Loucy (cell line): Measurements from ENCODE around the gene KRT37.

Experiments used
- H2AFZ ChIP-seq: fragments of 200-600 bp; sonication (generic); 2 replicates; pipeline ENCODE4 v1.6.0; 2016; ENCODE audit warnings: antibody characterized with exemption, mild to moderate bottlenecking, low read length, moderate library complexity
- H3F3A ChIP-seq: fragments of 200-600 bp; 2 replicates; pipeline ENCODE4 v1.6.0; 2016; ENCODE audit warnings: antibody characterized with exemption, low read depth, mild to moderate bottlenecking
- H3K27me3 ChIP-seq: fragments of 200-600 bp; sonication (generic); 2 replicates; pipeline ENCODE4 v1.6.1; 2014; ENCODE audit warnings: low read length, mild to moderate bottlenecking; ENCODE audit not compliant: insufficient read depth, poor library complexity, severe bottlenecking
- H3K36me3 ChIP-seq: fragments of 200-600 bp; sonication (generic); 2 replicates; pipeline ENCODE4 v1.6.1; 2016; ENCODE audit warnings: low read length; ENCODE audit not compliant: insufficient read depth
- H3K4me1 ChIP-seq: fragments of 200-600 bp; sonication (generic); 2 replicates; pipeline ENCODE4 v1.5.1; 2014; ENCODE audit warnings: low read length, mild to moderate bottlenecking; ENCODE audit not compliant: insufficient read depth, poor library complexity, severe bottlenecking
- H3K4me2 ChIP-seq: fragments of 200-600 bp; sonication (generic); 2 replicates; pipeline ENCODE4 v1.6.0; 2014; ENCODE audit warnings: antibody characterized with exemption, low read length, low read depth, mild to moderate bottlenecking; ENCODE audit not compliant: poor library complexity, severe bottlenecking
- H3K4me3 ChIP-seq: fragments of 200-600 bp; sonication (generic); 2 replicates; pipeline ENCODE4 v1.5.1; 2014; ENCODE audit warnings: low read length, mild to moderate bottlenecking, mixed read lengths; ENCODE audit not compliant: poor library complexity, severe bottlenecking
- H3K79me2 ChIP-seq: fragments of 200-600 bp; sonication (generic); 2 replicates; pipeline ENCODE4 v1.6.1; 2014; ENCODE audit warnings: low read length; ENCODE audit not compliant: insufficient read depth
- H3K9ac ChIP-seq: fragments of 200-600 bp; sonication (generic); 2 replicates; pipeline ENCODE4 v1.6.0; 2014; ENCODE audit warnings: mild to moderate bottlenecking, low read depth, low read length, moderate library complexity; ENCODE audit not compliant: poor library complexity, severe bottlenecking
- H3K9me2 ChIP-seq: fragments of 200-600 bp; sonication (generic); replicated peaks from 2 replicates; pipeline ENCODE4 v1.6.1; 2016; ENCODE audit warnings: low read depth, low read length, mixed read lengths
- H3K9me3 ChIP-seq: fragments of 200-600 bp; sonication (generic); 2 replicates; pipeline ENCODE4 v1.6.1; 2014; ENCODE audit warnings: mild to moderate bottlenecking, antibody characterized with exemption, low read length, low read depth; ENCODE audit not compliant: insufficient read depth
- H4K20me1 ChIP-seq: fragments of 200-600 bp; sonication (generic); 2 replicates; pipeline ENCODE4 v1.6.0; 2014; ENCODE audit warnings: antibody characterized with exemption, low read length, mild to moderate bottlenecking; ENCODE audit not compliant: insufficient read depth, poor library complexity, severe bottlenecking
- CTCF ChIP-seq: fragments of 200-600 bp; sonication (generic); conservative IDR thresholded peaks from 2 replicates; pipeline ENCODE4 v1.5.1; 2014; ENCODE audit warnings: mild to moderate bottlenecking, antibody characterized with exemption, low read length
- EZH2phosphoT487 ChIP-seq: fragments of 200-600 bp; IDR thresholded peaks from 2 replicates; pipeline ENCODE4 v1.6.1; 2018; ENCODE audit warnings: antibody characterized with exemption, mild to moderate bottlenecking, moderate library complexity, borderline replicate concordance

The KRT37 gene

GRCh38 chr17:41456204-41456603 lies 31.8 kb upstream of the KRT37 start:
- H3K79me2 ChIP-seq, result no peaks in the 10 kb centered on the region
- H3F3A ChIP-seq, result no peaks in the 10 kb centered on the region
- H3K4me1 ChIP-seq, result no peaks in the 10 kb centered on the region
- no peak for TF ChIP-seq CTCF
- no peak for TF ChIP-seq EZH2phosphoT487
- H3K4me2 ChIP-seq, result no peak overlapping the region
- no peak overlapping the region for H2AFZ ChIP-seq
- no peaks in the 10 kb centered on the region for H3K9me3 ChIP-seq
- no peak overlapping the region for H3K4me3 ChIP-seq
- H3K36me3 ChIP-seq, result no peaks in the 10 kb centered on the region
- H3K27me3 ChIP-seq, result peaks cover 8% of the 10 kb centered on the region
- no peak overlapping the region for H3K9ac ChIP-seq
- H4K20me1 ChIP-seq, result no peaks in the 10 kb centered on the region
- no peaks in the 10 kb centered on the region for H3K9me2 ChIP-seq

- TF ChIP-seq CTCF (no peak), EZH2phosphoT487 (no peak)
- no peak overlapping the region for H3K9ac ChIP-seq
- H3F3A ChIP-seq, result no peaks in the 10 kb centered on the region
- H3K36me3 ChIP-seq, result no peaks in the 10 kb centered on the region
- H3K27me3 ChIP-seq, result peaks cover 8% of the 10 kb centered on the region
- no peaks in the 10 kb centered on the region for H3K9me3 ChIP-seq
- H3K9me2 ChIP-seq, result no peaks in the 10 kb centered on the region
- H3K4me2 ChIP-seq, result no peak overlapping the region
- H3K4me3 ChIP-seq, result no peak overlapping the region
- no peaks in the 10 kb centered on the region for H4K20me1 ChIP-seq
- H2AFZ ChIP-seq, result no peak overlapping the region
- H3K79me2 ChIP-seq, result no peaks in the 10 kb centered on the region
- no peaks in the 10 kb centered on the region for H3K4me1 ChIP-seq
Observed at GRCh38 chr17:41455236-41455635, 30.9 kb upstream of the KRT37 start.

DNA sequence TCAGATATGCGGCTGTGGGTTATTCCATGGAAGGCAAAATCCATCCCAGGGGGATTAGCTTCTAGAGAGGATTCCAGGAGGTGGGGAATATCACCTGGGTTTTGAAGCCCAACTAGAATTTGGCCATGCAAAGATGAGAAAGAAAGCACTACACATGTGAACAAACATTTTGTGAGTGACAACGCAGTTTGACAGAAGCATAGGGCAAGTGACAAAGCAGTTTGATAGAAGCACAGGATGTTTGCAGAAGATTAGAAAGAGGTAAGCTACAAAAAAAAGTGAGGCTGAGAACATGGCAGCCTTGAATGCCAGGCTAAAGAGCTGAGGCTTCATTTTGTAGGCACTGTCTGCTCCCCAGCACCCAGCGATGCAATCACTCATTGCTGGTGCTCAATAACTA lies 28.7 kb upstream of the KRT37 start:
- no peaks in the 10 kb centered on the region for H4K20me1 ChIP-seq
- H3K9me2 ChIP-seq, result no peaks in the 10 kb centered on the region
- H3K27me3 ChIP-seq, result peaks cover 8% of the 10 kb centered on the region
- H2AFZ ChIP-seq, result no peak overlapping the region
- H3K9ac ChIP-seq, result no peak overlapping the region
- H3K9me3 ChIP-seq, result no peaks in the 10 kb centered on the region
- H3K79me2 ChIP-seq, result no peaks in the 10 kb centered on the region
- H3K4me1 ChIP-seq, result no peaks in the 10 kb centered on the region
- TF ChIP-seq CTCF (no peak), EZH2phosphoT487 (no peak)
- no peaks in the 10 kb centered on the region for H3F3A ChIP-seq
- H3K4me3 ChIP-seq, result no peak overlapping the region
- H3K36me3 ChIP-seq, result no peaks in the 10 kb centered on the region
- no peak overlapping the region for H3K4me2 ChIP-seq
